Endothelial cell of umbilical vein (primary cell): ENCODE data around the gene MYOM3. TPM values are rescaled to one million over a fixed set of nuclear protein-coding genes. Genes with fewer than 3 reads are reported as not detected.

Experiments
- BruUV-seq: library from RNA; stranded (reverse); fragments of 400-500 nt; replicated peaks from 2 replicates; lab custom pipeline; 2021; lab: Mats Ljungman, UMichigan
- CTCF ChIA-PET: fragments of 300-600, 350-600 bp; sonication (Branson Sonifier 250); formaldehyde crosslinking; loops from one replicate; lab custom pipeline; 2021; ENCODE audit warnings: antibody characterized with exemption, inconsistent platforms; lab: Charles Lee
- POLR2A ChIA-PET: fragments of 300-600, 350-600 bp; sonication (Branson Sonifier 250); formaldehyde crosslinking; loops from one replicate; lab custom pipeline; 2021; ENCODE audit warnings: antibody characterized with exemption, inconsistent platforms; lab: Charles Lee
- DNase-seq: peaks from one replicate; pipeline ENCODE4 v3.0.0-alpha.2; 2011; ENCODE audit warnings: low read depth, low spot score
- FAIRE-seq: peaks from 2 replicates; lab custom pipeline; 2011; peaks lifted over from hg19 to GRCh38; lab: Jason Lieb, UNC
- H2AFZ ChIP-seq: 2 replicates; pipeline ENCODE4 v1.6.0; 2012; ENCODE audit warnings: low read depth, low read length, control low read depth, inconsistent platforms
- H3K27ac ChIP-seq: 2 replicates; pipeline ENCODE4 v1.5.1; 2011; ENCODE audit warnings: low read depth, mild to moderate bottlenecking, control low read depth, low read length, moderate library complexity; ENCODE audit not compliant: insufficient read depth
- H3K27me3 ChIP-seq, 2 experiments: 2 replicates each; pipeline versions ENCODE4 v1.6.0 to v1.6.1; 2011; ENCODE audit warnings: low read length in 2 of 2, mixed read lengths in 1 of 2; ENCODE audit not compliant: control insufficient read depth in 2 of 2, insufficient read depth in 2 of 2
- H3K36me3 ChIP-seq, 2 experiments: 2 replicates in 1 of 2; 3 replicates in 1 of 2; pipeline ENCODE4 v1.5.1; 2011; ENCODE audit warnings: low read length in 2 of 2, mild to moderate bottlenecking in 1 of 2, moderate library complexity in 1 of 2; ENCODE audit not compliant: control insufficient read depth in 2 of 2, insufficient read depth in 2 of 2; ENCODE audit errors: extremely low read depth in 1 of 2
- H3K4me1 ChIP-seq: 3 replicates; pipeline ENCODE4 v1.5.1; 2011; ENCODE audit warnings: mild to moderate bottlenecking, low read length; ENCODE audit not compliant: control insufficient read depth, insufficient read depth; ENCODE audit errors: extremely low read depth
- H3K4me2 ChIP-seq: 2 replicates; pipeline ENCODE4 v1.6.1; 2011; ENCODE audit warnings: low read length, control low read depth, mixed read lengths; ENCODE audit not compliant: insufficient read depth
- H3K4me3 ChIP-seq, 3 experiments: fragments of 200-600 bp in 1 of 3; sonication (generic), shearing (Covaris generic) in 1 of 3; replicated peaks in 1 of 3; 2 replicates each; pipeline ENCODE4 v1.5.1; 2011 to 2016; ENCODE audit warnings: control low read depth in 3 of 3, low read length in 3 of 3, mild to moderate bottlenecking in 2 of 3, inconsistent platforms in 1 of 3, low read depth in 1 of 3, moderate library complexity in 1 of 3; ENCODE audit not compliant: insufficient read depth in 1 of 3
- H3K79me2 ChIP-seq: 2 replicates; pipeline ENCODE4 v1.6.0; 2012; ENCODE audit warnings: low read length, inconsistent platforms; ENCODE audit not compliant: control insufficient read depth, insufficient read depth
- H3K9ac ChIP-seq: replicated peaks from 2 replicates; pipeline ENCODE3; 2011; ENCODE audit warnings: low read length, control low read depth; ENCODE audit not compliant: insufficient read depth; ENCODE audit errors: extremely low read depth
- H3K9me1 ChIP-seq: replicated peaks from 3 replicates; pipeline ENCODE4 v1.6.0; 2011; ENCODE audit warnings: mild to moderate bottlenecking, low read length; ENCODE audit not compliant: control insufficient read depth, insufficient read depth; ENCODE audit errors: extremely low read depth
- H3K9me3 ChIP-seq: replicated peaks from 2 replicates; pipeline ENCODE4 v1.5.1; 2012; ENCODE audit warnings: low read length, inconsistent platforms; ENCODE audit not compliant: control insufficient read depth, insufficient read depth
- H4K20me1 ChIP-seq: replicated peaks from 2 replicates; pipeline ENCODE3; 2011; ENCODE audit warnings: mild to moderate bottlenecking, low read length; ENCODE audit not compliant: control insufficient read depth, insufficient read depth; ENCODE audit errors: extremely low read depth
- CTCF ChIP-seq, 2 donors: IDR thresholded peaks; 1 replicate in 1 of 2; 2 replicates in 1 of 2; pipeline ENCODE4 v1.5.1; 2011; ENCODE audit warnings: low read length in 2 of 2, mild to moderate bottlenecking in 2 of 2, moderate library complexity in 2 of 2, control low read depth in 1 of 2, inconsistent platforms in 1 of 2, low read depth in 1 of 2; ENCODE audit not compliant: insufficient read depth in 1 of 2; ENCODE audit errors: extremely low read depth in 1 of 2
- EZH2 ChIP-seq: IDR thresholded peaks from 2 replicates; pipeline ENCODE4 v1.6.1; 2012; ENCODE audit warnings: borderline replicate concordance, low read depth, mild to moderate bottlenecking, moderate library complexity, low read length, inconsistent platforms; ENCODE audit not compliant: severe bottlenecking
- FOS ChIP-seq: IDR thresholded peaks from 2 replicates; pipeline ENCODE4 v1.6.1; 2011; ENCODE audit warnings: mild to moderate bottlenecking, low read length, moderate library complexity, borderline replicate concordance; ENCODE audit not compliant: insufficient read depth
- GATA2 ChIP-seq: IDR thresholded peaks from 2 replicates; pipeline ENCODE4 v1.7.0; 2011; ENCODE audit warnings: low read depth, mild to moderate bottlenecking, moderate library complexity, mixed read lengths, low read length; ENCODE audit not compliant: insufficient read length, insufficient read depth
- JUN ChIP-seq: IDR thresholded peaks from 2 replicates; pipeline ENCODE4 v1.6.1; 2011; ENCODE audit warnings: borderline replicate concordance, low read depth; ENCODE audit not compliant: insufficient read length, insufficient read depth
- MAX ChIP-seq: IDR thresholded peaks from 2 replicates; pipeline ENCODE4 v1.6.1; 2011; ENCODE audit not compliant: insufficient read depth, insufficient read length
- MYC ChIP-seq: IDR thresholded peaks from one replicate; pipeline ENCODE4 v1.6.1; 2011; ENCODE audit warnings: mild to moderate bottlenecking, low read depth, low read length
- POLR2A ChIP-seq: IDR thresholded peaks from 2 replicates; pipeline ENCODE4 v1.6.1; 2012; ENCODE audit warnings: low read depth, mild to moderate bottlenecking, control low read depth, low read length
- POLR2AphosphoS5 ChIP-seq: IDR thresholded peaks from 2 replicates; pipeline ENCODE4 v1.6.1; 2012; ENCODE audit warnings: low read depth, mild to moderate bottlenecking, control low read depth, low read length, moderate library complexity; ENCODE audit not compliant: insufficient read depth
- dilution Hi-C: fragments of 300-500 bp; cut with MboI; formaldehyde crosslinking; loops from one replicate; pipeline ENCODE4 v1.15.0; 2019; ENCODE audit warnings: low sequenced_read_pairs; ENCODE audit not compliant: extremely low pct_ligation_motif_present
- intact Hi-C: fragments of 100-400 bp; cut with micrococcal nuclease; formaldehyde crosslinking; loops from one replicate; pipeline ENCODE4 v1.10.0; 2022
- polyA plus RNA-seq, 4 experiments: library from polyadenylated mRNA; depleted of rRNA in 3 of 4; stranded (reverse) in 3 of 4; unstranded in 1 of 4; fragments of >200 nt; gene quantifications; 2 replicates each; pipeline versions ENCODE4 v1.2.1 to v1.2.3, GENCODE V29; 2011 to 2012; ENCODE audit warnings: missing spikeins in 1 of 4
- total RNA-seq: library from RNA; stranded (reverse); gene quantifications from 2 replicates; pipeline ENCODE4 v1.2.3, GENCODE V29; 2021

MYOM3 gene
- total and polyA plus RNA-seq, 2 donors (not counting 3 experiments of a cell fraction or from before 2014, with no cell fraction given) = 0.11 to 0.40 TPM

GRCh38 chr1:24093732-24094131, 18.2 kb downstream of the MYOM3 start:
- TF ChIP-seq MAX = no peak
- no peak for TF ChIP-seq FOS
- no peak for TF ChIP-seq POLR2AphosphoS5
- no peak for TF ChIP-seq EZH2
- no peak for TF ChIP-seq POLR2A
- TF ChIP-seq GATA2 = no peak
- TF ChIP-seq MYC = no peak
- intact Hi-C loops (no loop called here), dilution Hi-C loops (no loop called here)
- no peak overlapping the region for H3K4me3 ChIP-seq
- no peak for FAIRE-seq
- H4K20me1 ChIP-seq = no peaks in the 10 kb centered on the region
- H2AFZ ChIP-seq = no peak overlapping the region
- no TSS peak for BruUV-seq
- no peaks in the 10 kb centered on the region for H3K9me3 ChIP-seq
- no peaks in the 10 kb centered on the region for H3K79me2 ChIP-seq
- H3K9ac ChIP-seq = no peak overlapping the region
- H3K4me1 ChIP-seq = no peaks in the 10 kb centered on the region
- no peak overlapping the region for H3K27ac ChIP-seq
- no peaks in the 10 kb centered on the region for H3K36me3 ChIP-seq
- POLR2A ChIA-PET = interaction anchor here (0.7 kb wide), 1 partner anchor 19 kb away, joined by 5 read pairs; no protein-coding TSS in a partner anchor
- no peak for DNase-seq
- no peaks in the 10 kb centered on the region for H3K27me3 ChIP-seq
- no peaks in the 10 kb centered on the region for H3K9me1 ChIP-seq
- CTCF ChIA-PET = interaction anchor here (1.2 kb wide), 1 partner anchor 56 kb away, joined by 3 read pairs; no protein-coding TSS in a partner anchor
- H3K4me2 ChIP-seq = no peak overlapping the region

- H3K4me1 ChIP-seq = no peaks in the 10 kb centered on the region
- no peaks in the 10 kb centered on the region for H3K79me2 ChIP-seq
- no peaks in the 10 kb centered on the region for H3K9me1 ChIP-seq
- H3K27ac ChIP-seq = no peak overlapping the region
- TF ChIP-seq MYC (no peak), JUN (no peak), MAX (no peak), EZH2 (no peak), CTCF (IDR thresholded peaks at IDR 0.05; ENCODE audit: extremely low read depth in 1 of 2, insufficient read depth in 1 of 2, low read depth in 1 of 2, low read length in 2 of 2) (no peak), POLR2A (no peak), FOS (no peak), GATA2 (no peak), POLR2AphosphoS5 (no peak)
- H3K4me3 ChIP-seq = no peak overlapping the region
- dilution Hi-C loops = no loop called here
- no peak overlapping the region for H3K9ac ChIP-seq
- POLR2A ChIA-PET = no interaction called here
- no peaks in the 10 kb centered on the region for H3K36me3 ChIP-seq
- no TSS peak for BruUV-seq
- H3K4me2 ChIP-seq = no peak overlapping the region
- H2AFZ ChIP-seq = no peak overlapping the region
- intact Hi-C loops = no loop called here
- DNase-seq (no peak), FAIRE-seq (no peak)
- H4K20me1 ChIP-seq = no peaks in the 10 kb centered on the region
- CTCF ChIA-PET = no interaction called here
- no peaks in the 10 kb centered on the region for H3K9me3 ChIP-seq
- no peaks in the 10 kb centered on the region for H3K27me3 ChIP-seq
Measured at GRCh38 chr1:24092979-24093378, 19.0 kb downstream of the MYOM3 start.
